BE2C (cell line): ENCODE results near the gene RPL13.
A peak's percentile ranks its signal among the peaks of the same experiment; 100 is the strongest.

Experiments used
- DNase-seq: peaks from one replicate; pipeline ENCODE4 v3.0.0-alpha.2; 2020
- H3K27me3 ChIP-seq: fragments of 250-450 bp; sonication (Bioruptor Pico); 2 replicates; pipeline ENCODE4 v1.5.1; 2020; ENCODE audit warnings: mild to moderate bottlenecking
- H3K36me3 ChIP-seq: fragments of 250-450 bp; sonication (Bioruptor Pico); 2 replicates; pipeline ENCODE4 v1.5.1; 2020; ENCODE audit warnings: mild to moderate bottlenecking
- H3K4me1 ChIP-seq: fragments of 250-450 bp; sonication (Bioruptor Pico); 2 replicates; pipeline ENCODE4 v1.5.1; 2020
- H3K4me3 ChIP-seq: 2 replicates; pipeline ENCODE4 v1.5.1; 2011; ENCODE audit warnings: low read depth, low read length
- H3K9me3 ChIP-seq: fragments of 250-450 bp; sonication (Bioruptor Pico); 2 replicates; pipeline ENCODE4 v1.5.1; 2020
- TF ChIP-seq, protein P1 (sequence below): IDR thresholded peaks from 2 replicates; pipeline ENCODE4 v1.5.1; 2012; ENCODE audit warnings: mild to moderate bottlenecking, low read depth, low read length

RPL13 gene

DNA sequence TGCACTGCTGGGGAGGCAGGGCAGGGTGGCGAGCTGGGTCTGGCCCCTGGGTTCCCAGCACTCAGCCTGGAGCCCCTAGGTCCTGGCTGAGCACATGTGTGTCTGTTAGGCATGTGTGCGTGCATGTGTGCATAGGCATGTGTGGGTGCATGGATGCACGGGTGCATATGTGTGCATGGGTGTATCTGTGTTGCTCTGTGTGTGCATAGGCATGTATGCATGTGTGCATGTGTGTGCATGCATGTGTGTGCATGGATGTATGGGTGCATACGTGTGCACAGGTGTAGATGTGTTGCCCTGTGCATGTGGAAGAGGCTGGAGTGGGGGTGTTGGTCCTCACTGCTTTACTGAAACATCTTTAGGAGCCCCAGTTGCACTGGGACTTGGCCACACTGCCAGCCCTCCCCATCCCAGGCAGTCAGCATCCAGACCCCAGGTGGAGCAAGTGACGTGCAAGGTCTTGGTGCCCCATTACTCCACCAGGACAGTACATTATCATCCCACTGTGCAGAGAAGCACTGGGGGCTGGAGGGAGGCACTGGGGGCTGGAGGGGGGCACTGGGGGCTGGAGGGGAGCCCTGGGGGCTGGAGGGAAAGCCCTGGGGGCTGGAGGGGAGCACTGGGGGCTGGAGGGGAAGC, 42.6 kb downstream of the RPL13 start:
- Histone ChIP-seq H3K4me3 (peak overlapping the region; percentile 32), H3K9me3 (no peaks in the 10 kb centered on the region), H3K36me3 (no peaks in the 10 kb centered on the region), H3K27me3 (no peaks in the 10 kb centered on the region), H3K4me1 (peaks cover 3% of the 10 kb centered on the region; the same call in 1 of the 2 replicates)
- DNase-seq = no peak
- TF ChIP-seq, protein P1, sequence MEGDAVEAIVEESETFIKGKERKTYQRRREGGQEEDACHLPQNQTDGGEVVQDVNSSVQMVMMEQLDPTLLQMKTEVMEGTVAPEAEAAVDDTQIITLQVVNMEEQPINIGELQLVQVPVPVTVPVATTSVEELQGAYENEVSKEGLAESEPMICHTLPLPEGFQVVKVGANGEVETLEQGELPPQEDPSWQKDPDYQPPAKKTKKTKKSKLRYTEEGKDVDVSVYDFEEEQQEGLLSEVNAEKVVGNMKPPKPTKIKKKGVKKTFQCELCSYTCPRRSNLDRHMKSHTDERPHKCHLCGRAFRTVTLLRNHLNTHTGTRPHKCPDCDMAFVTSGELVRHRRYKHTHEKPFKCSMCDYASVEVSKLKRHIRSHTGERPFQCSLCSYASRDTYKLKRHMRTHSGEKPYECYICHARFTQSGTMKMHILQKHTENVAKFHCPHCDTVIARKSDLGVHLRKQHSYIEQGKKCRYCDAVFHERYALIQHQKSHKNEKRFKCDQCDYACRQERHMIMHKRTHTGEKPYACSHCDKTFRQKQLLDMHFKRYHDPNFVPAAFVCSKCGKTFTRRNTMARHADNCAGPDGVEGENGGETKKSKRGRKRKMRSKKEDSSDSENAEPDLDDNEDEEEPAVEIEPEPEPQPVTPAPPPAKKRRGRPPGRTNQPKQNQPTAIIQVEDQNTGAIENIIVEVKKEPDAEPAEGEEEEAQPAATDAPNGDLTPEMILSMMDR = no peak

DNA sequence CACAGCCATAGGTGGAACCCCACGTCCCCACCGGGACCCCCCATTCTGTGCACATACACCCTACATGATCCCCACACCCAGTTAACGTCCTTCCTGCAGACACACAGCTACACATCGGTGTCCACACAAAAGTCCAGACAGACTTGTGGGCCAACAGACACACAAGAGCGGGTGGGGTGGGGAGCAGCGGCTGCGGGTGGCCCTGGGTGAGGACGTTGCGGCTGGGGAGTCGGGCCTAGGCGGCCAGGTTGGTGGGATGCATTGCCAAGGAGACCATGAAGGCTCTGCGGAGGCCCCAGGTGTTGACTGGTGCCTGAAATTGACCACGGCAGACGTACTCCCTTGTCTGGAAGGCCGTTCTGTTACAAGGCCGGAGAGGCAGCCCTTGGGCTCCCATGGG, 44.3 kb downstream of the RPL13 start:
- no peaks in the 10 kb centered on the region for H3K36me3 ChIP-seq
- H3K4me3 ChIP-seq = no peak overlapping the region
- TF ChIP-seq, protein P1 = no peak
- H3K9me3 ChIP-seq = no peaks in the 10 kb centered on the region
- H3K27me3 ChIP-seq = no peaks in the 10 kb centered on the region
- DNase-seq = peak; percentile 13
- peaks cover 12% of the 10 kb centered on the region for H3K4me1 ChIP-seq

DNA sequence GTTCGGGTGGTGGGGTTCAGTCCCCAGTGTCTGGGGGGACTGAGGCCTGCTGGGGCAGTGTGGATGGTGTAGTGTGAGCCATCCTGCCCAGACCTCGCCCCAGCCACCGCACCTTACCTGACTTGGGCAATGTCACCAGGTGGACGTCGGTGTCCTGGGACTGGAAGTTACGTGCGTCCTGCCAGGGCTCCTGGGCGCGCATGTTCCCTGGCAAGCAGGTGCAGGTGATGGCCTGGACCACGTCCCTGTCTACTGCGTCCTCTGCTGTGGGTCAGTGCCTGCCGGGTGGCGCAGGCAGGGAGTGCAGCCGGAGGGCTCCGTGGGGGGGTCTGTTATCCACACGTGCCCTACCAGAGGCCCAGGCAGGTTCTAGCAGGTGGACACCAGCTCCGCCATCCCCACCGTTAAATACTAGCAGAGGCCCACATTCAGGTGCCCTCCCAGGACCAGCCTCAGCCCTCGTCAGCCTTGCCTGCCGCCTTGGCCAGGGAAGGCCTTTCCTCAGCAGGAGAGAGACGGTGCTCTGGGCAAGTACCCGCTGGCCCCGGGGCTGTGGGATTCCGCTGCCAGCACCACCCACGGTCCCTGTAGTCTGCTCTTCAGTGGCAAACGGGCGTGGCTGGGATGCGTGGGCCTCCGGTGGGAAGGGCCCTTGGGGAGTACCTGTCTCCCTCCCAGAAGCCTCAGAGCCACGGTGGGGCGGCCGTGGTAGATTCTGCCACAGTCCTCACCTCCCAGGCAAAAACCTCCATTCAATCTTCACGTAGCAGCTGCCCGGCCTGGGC, 44.9 kb downstream of the RPL13 start:
- Histone ChIP-seq H3K36me3 (no peaks in the 10 kb centered on the region), H3K4me3 (no peak overlapping the region), H3K4me1 (peaks cover 12% of the 10 kb centered on the region), H3K27me3 (no peaks in the 10 kb centered on the region), H3K9me3 (no peaks in the 10 kb centered on the region)
- TF ChIP-seq, protein P1 = no peak
- no peak for DNase-seq

DNA sequence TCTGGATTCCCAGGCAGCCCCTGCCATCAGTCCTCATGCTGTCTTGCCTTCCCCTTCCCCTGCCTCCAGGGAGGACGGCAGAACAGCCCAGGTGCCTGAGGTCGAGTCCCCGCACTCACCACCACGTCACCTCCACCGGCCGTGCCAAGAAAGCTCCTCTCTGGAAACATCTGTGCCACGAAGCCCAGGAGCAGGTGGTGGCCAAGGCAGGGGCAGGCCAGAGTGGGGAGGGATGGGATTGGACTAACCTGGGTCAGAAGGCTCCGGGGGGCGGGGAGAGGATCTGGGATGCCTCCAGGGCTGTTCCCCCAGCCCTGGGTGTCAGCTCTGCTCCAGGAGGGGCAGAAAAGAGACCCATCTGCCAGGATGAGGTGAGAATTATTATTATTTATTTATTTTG, 45.5 kb downstream of the RPL13 start:
- no peaks in the 10 kb centered on the region for H3K9me3 ChIP-seq
- TF ChIP-seq, protein P1 = no peak
- no peaks in the 10 kb centered on the region for H3K27me3 ChIP-seq
- no peaks in the 10 kb centered on the region for H3K36me3 ChIP-seq
- H3K4me1 ChIP-seq = peaks cover 12% of the 10 kb centered on the region
- no peak overlapping the region for H3K4me3 ChIP-seq
- DNase-seq = no peak

GRCh38 chr16:89607453-89607852, 47.0 kb downstream of the RPL13 start:
- peaks cover 9% of the 10 kb centered on the region for H3K4me1 ChIP-seq
- TF ChIP-seq, protein P1 = no peak
- no peak for DNase-seq
- H3K36me3 ChIP-seq = no peaks in the 10 kb centered on the region
- H3K9me3 ChIP-seq = no peaks in the 10 kb centered on the region
- H3K4me3 ChIP-seq = no peak overlapping the region
- H3K27me3 ChIP-seq = no peaks in the 10 kb centered on the region

GRCh38 chr16:89607937-89608740, 47.7 kb downstream of the RPL13 start:
- Histone ChIP-seq H3K4me3 (no peak overlapping the region), H3K36me3 (no peaks in the 10 kb centered on the region), H3K27me3 (no peaks in the 10 kb centered on the region), H3K4me1 (peaks cover 9% of the 10 kb centered on the region), H3K9me3 (no peaks in the 10 kb centered on the region)
- DNase-seq = no peak
- TF ChIP-seq, protein P1 = no peak
